GM12891 (cell line): ENCODE data around the gene NUDT16.

ENCODE experiments used
- PAX5 ChIP-seq: IDR thresholded peaks from 2 replicates; pipeline ENCODE4 v1.6.1; 2011; ENCODE audit warnings: low read length, moderate library complexity, mild to moderate bottlenecking; ENCODE audit not compliant: insufficient read depth, severe bottlenecking
- POLR2A ChIP-seq: IDR thresholded peaks from 2 replicates; pipeline ENCODE4 v1.6.1; 2011; ENCODE audit warnings: low read depth, low read length, control low read depth
- POLR2AphosphoS5 ChIP-seq: IDR thresholded peaks from 2 replicates; pipeline ENCODE4 v1.6.1; 2011; ENCODE audit warnings: low read depth, low read length, control low read depth
- POU2F2 ChIP-seq: IDR thresholded peaks from 2 replicates; pipeline ENCODE4 v1.6.1; 2011; ENCODE audit warnings: low read depth, mild to moderate bottlenecking, control low read depth, low read length, moderate library complexity
- SPI1 ChIP-seq: IDR thresholded peaks from 2 replicates; pipeline ENCODE4 v1.6.1; 2011; ENCODE audit warnings: low read depth, low read length, control low read depth
- TAF1 ChIP-seq: IDR thresholded peaks from 2 replicates; pipeline ENCODE4 v1.6.1; 2011; ENCODE audit warnings: low read depth, low read length, control low read depth

- no peak for TF ChIP-seq POLR2A
- TF ChIP-seq POLR2AphosphoS5, result no peak
- TF ChIP-seq PAX5, result no peak
- no peak for TF ChIP-seq TAF1
- TF ChIP-seq SPI1, result no peak
- no peak for TF ChIP-seq POU2F2
Measured at GRCh38 chr3:131397889-131398288, 16.3 kb downstream of the NUDT16 start.
